Colonic mucosa (tissue), 4 donors: ENCODE data around the gene C2CD2L. TPM values are rescaled to one million over a fixed set of nuclear protein-coding genes. Genes with fewer than 3 reads are reported as not detected.
A peak's percentile ranks its signal among the peaks of the same experiment; 100 is the strongest.

Experiments used
- DNase-seq: peaks from one replicate; pipeline ENCODE4 v3.0.0-alpha.2; 2020
- H3K27ac ChIP-seq: fragments of 200-600 bp; one replicate; pipeline ENCODE4 v1.8.0; 2021
- H3K27me3 ChIP-seq: fragments of 200-600 bp; one replicate; pipeline ENCODE4 v1.8.0; 2021
- H3K36me3 ChIP-seq: fragments of 200-600 bp; one replicate; pipeline ENCODE4 v1.8.0; 2021
- H3K4me1 ChIP-seq: fragments of 200-600 bp; one replicate; pipeline ENCODE4 v1.8.0; 2021; ENCODE audit warnings: mild to moderate bottlenecking
- H3K4me3 ChIP-seq: fragments of 200-600 bp; one replicate; pipeline ENCODE4 v1.8.0; 2021
- H3K9ac ChIP-seq, 2 donors: one replicate each; pipeline ENCODE4 v1.7.0; 2013; ENCODE audit warnings: control low read depth in 2 of 2, low read depth in 2 of 2, low read length in 2 of 2
- H3K9me3 ChIP-seq: fragments of 200-600 bp; one replicate; pipeline ENCODE4 v1.8.0; 2021
- CTCF ChIP-seq: fragments of 200-600 bp; IDR thresholded peaks from one replicate; pipeline ENCODE4 v1.8.0; 2022; ENCODE audit warnings: antibody characterized with exemption, mild to moderate bottlenecking
- intact Hi-C: fragments of 100-400 bp; cut with DNase I; formaldehyde crosslinking; loops from one replicate; pipeline ENCODE4 v1.14.1; 2022
- total RNA-seq, 2 donors: library from RNA; stranded (reverse); fragmentation: NEBNext Ultra II Directional in 1 of 2; extraction: Animal tissue kit (Norgen Biotek cat#: 25700) in 1 of 2; gene quantifications; one replicate each; pipeline ENCODE4 v1.2.1, GENCODE V29; 2021
- donor health status: healthy.
- donor health status: DM: no; HTN: no; CAD: no.
- donor health status: DM: no; HTN: no; CAD: no.

The C2CD2L gene
- total RNA-seq, 2 donors from 2014 or later, result 20.6 to 27.9 TPM

- intact Hi-C loops, result loop anchor here (5.0 kb wide), 2 partner anchors 107 to 168 kb away; partner anchors contain the start of gene BCL9L
- H3K27ac ChIP-seq, result peak overlapping the region; percentile 90
Measured at GRCh38 chr11:119095066-119095880, 11.9 kb upstream of the C2CD2L start.

DNA sequence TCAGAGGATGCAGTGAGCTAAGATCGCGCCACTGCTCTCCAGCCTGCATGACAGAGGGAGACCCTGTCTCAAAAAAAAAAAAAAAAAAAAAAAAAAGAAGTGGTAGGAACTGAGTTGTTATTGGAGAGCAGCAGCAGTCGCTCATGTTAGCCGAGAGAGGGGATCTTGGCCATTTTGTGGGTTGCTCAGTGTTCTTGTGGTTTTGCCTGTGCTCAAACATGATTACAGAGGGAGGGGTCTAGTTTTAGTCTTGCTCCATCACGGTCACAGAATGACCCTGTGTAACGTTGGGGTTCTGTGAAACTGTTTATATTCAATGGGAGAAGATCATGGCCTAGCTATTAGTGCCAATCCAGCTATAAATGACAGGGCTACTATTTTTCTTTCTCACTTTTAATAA lies 7.4 kb upstream of the C2CD2L start:
- DNase-seq, result no peak
- H3K9ac ChIP-seq, result no peak overlapping the region
- no peak overlapping the region for H3K27ac ChIP-seq
- intact Hi-C loops, result loop anchor here (5.0 kb wide), 2 partner anchors 103 to 172 kb away; partner anchors contain the start of gene BCL9L
- H3K27me3 ChIP-seq, result no peaks in the 10 kb centered on the region
- H3K9me3 ChIP-seq, result no peaks in the 10 kb centered on the region
- peaks cover 15% of the 10 kb centered on the region for H3K4me1 ChIP-seq
- H3K36me3 ChIP-seq, result peaks cover 5% of the 10 kb centered on the region
- no peak for TF ChIP-seq CTCF
- H3K4me3 ChIP-seq, result no peak overlapping the region

More at GRCh38 chr11:119095066-119095880, 11.9 kb upstream of the C2CD2L start:
- Histone ChIP-seq H3K9ac (peak overlapping the region; percentile 86 to 87), H3K4me1 (peaks cover 4% of the 10 kb centered on the region), H3K9me3 (no peaks in the 10 kb centered on the region), H3K4me3 (peak overlapping the region; percentile 71), H3K36me3 (peaks cover 5% of the 10 kb centered on the region), H3K27me3 (no peaks in the 10 kb centered on the region)
- TF ChIP-seq CTCF, result no peak
- DNase-seq, result peak; percentile 100

GRCh38 chr11:119100246-119100970 lies 6.7 kb upstream of the C2CD2L start:
- TF ChIP-seq CTCF, result peak; percentile 29
- intact Hi-C loops, result no loop called here
- peak overlapping the region; percentile 86 for H3K4me3 ChIP-seq
- peaks cover 15% of the 10 kb centered on the region for H3K4me1 ChIP-seq
- peaks cover 5% of the 10 kb centered on the region for H3K36me3 ChIP-seq
- H3K9me3 ChIP-seq, result no peaks in the 10 kb centered on the region
- no peak for DNase-seq
- no peak overlapping the region for H3K27ac ChIP-seq
- H3K27me3 ChIP-seq, result no peaks in the 10 kb centered on the region
- H3K9ac ChIP-seq, result peak overlapping the region; percentile 67 to 88

DNA sequence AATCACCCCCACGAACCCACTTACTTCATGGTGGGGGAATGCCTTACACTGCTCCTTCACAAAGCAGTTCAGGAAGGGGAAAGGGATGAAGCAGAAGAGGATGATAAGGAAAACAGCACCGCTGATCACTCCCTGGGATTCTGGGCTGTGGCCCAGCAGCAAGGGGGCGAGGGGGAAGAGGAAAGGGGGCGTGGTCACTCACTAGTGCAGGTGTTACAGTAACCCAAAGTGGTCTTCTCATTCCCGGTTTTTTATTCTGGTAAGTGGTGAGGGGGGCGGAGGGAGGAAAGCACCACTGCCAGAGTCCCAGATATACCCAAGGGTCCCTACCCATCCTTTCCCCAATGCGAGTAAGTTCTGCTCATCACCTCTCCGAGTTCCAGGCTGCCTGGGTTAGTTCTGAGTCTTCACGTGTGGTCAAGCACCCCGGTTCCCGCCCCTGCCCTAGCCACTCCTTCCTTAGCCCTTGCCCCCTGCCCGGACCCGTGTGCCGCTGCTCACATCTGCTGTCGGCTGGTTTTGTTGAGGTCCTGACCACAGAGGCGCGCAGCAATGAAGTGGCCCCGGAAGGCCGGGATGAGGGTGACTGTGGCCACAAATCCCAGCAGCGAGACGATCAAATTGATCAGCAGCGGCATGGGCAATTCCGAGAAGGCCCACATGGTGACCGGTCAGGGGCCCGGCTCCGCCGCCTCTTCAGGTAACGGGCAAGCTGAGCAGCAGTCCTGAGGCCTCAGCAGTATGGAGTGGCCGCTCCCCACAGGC lies 6.0 kb upstream of the C2CD2L start:
- no peak for TF ChIP-seq CTCF
- intact Hi-C loops, result no loop called here
- H3K4me3 ChIP-seq, result peak overlapping the region; percentile 86
- peaks cover 5% of the 10 kb centered on the region for H3K36me3 ChIP-seq
- no peaks in the 10 kb centered on the region for H3K27me3 ChIP-seq
- H3K4me1 ChIP-seq, result peaks cover 15% of the 10 kb centered on the region
- no peaks in the 10 kb centered on the region for H3K9me3 ChIP-seq
- H3K9ac ChIP-seq, result peak overlapping the region; percentile 67 to 88
- peak; percentile 54 for DNase-seq
- peak overlapping the region; percentile 85 for H3K27ac ChIP-seq
